ENCODE measurements around the gene PAM.
"Not testable (repeated sequence)": the region's sequence is repeated elsewhere in the genome, so short reads cannot be mapped to it uniquely, and the experiment has no call there.

PAM gene

DNA sequence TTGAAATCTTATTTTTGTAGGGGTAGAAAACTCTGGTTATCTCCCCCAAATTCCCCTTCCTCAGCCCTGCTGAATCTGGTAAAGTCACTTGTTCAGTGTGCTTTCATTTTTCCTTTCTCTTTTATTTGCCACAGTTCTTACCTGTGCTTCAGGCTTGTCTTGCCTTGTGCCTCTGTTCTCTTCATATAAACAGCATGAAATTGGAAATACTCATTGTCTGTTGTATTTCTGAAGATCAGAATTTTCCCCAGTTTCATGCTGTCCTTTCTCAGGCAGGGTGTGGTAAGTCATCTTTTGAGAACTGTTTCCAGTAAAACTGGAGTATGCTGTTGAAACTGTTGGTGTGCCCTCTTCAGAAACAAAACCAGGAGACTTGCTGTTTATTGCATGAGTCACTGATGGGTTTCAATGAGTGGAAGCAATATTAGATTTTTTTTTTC lies 7.0 kb downstream of the PAM start:
- H3K4me3 Mint-ChIP-seq, result peak overlapping the region; percentile 4
- H3K27ac Mint-ChIP-seq, result peak overlapping the region; percentile 75

DNA sequence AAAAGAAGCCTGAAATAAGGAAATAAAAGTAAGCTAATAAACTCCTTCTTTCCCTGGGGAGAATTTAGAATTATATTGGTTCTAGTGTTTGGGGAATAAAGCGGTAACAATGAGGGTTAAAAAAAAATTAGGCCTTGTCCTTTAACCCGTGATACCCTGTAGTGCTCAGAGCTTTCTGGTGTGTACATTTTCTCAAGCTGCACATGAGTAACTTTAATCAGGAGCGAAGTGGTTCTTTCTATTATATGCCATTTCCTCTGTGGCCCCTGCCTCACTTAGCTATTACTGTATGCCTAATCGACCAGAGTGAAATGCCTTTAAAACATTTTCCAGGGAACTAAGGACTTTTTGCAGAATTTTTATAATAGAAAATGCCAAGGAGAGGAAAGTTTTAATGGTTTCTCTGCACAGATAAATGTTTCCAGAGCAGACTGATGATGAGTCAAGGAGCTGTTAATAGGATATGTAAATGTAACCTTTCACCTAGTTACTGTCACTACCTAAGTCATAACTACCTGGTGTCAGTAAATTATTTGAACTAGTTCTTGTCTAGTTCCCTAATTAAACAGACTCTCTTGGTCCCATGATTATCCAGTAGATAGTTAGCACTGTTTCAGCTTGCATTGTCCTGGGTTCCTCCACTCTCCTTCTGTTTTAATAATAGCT lies 7.6 kb downstream of the PAM start:
- peak overlapping the region; percentile 75 for H3K27ac Mint-ChIP-seq
- H3K9me3 Mint-ChIP-seq, result no peaks in the 10 kb centered on the region
- H3K27me3 Mint-ChIP-seq, result no peaks in the 10 kb centered on the region
- CTCF ChIA-PET, result interaction anchor here (0.9 to 1.3 kb wide), 3 partner anchors 9 to 18 kb away, joined by 3 to 4 read pairs (median 4); no protein-coding TSS in a partner anchor
- H3K36me3 Mint-ChIP-seq, result no peaks in the 10 kb centered on the region
- DNase-seq, result no peak
- peaks cover 58% of the 10 kb centered on the region for H3K4me1 Mint-ChIP-seq
- peak overlapping the region; percentile 4 for H3K4me3 Mint-ChIP-seq

More for the DNA sequence above, 7.0 kb downstream of the PAM start:
- H3K36me3 Mint-ChIP-seq, result no peaks in the 10 kb centered on the region
- peaks cover 58% of the 10 kb centered on the region for H3K4me1 Mint-ChIP-seq
- H3K9me3 Mint-ChIP-seq, result no peaks in the 10 kb centered on the region
- CTCF ChIA-PET, result interaction anchor here (1.0 to 1.4 kb wide), 2 partner anchors 18 to 19 kb away, joined by 4 to 5 read pairs; no protein-coding TSS in a partner anchor
- no peaks in the 10 kb centered on the region for H3K27me3 Mint-ChIP-seq
- DNase-seq, result no peak

DNA sequence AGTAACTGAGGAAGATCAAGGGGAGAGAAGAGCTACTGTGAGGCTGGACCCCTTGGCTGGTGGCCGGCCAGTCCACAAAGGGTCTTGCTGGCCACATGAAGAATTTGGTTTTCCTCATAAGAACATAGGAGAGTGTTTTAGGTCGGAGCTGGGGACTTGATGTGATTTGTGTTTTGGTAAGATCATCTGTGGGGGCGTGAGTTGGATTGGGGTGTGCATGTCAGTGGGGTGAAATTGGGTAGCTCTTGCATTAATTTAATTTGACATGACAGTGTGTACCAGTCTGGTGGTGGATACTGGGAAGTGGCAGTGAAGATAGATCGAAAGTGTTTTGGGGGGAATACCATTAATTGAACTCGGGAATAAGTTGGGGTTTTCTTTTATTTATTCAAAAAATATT lies 8.6 kb downstream of the PAM start:
- H3K4me3 Mint-ChIP-seq, result no peak overlapping the region
- no peaks in the 10 kb centered on the region for H3K9me3 Mint-ChIP-seq
- DNase-seq, result no peak
- no peak overlapping the region for H3K27ac Mint-ChIP-seq
- peaks cover 54% of the 10 kb centered on the region for H3K4me1 Mint-ChIP-seq
- CTCF ChIA-PET, result interaction anchor here (0.9 to 2.6 kb wide), 3 partner anchors 8 to 17 kb away, joined by 3 to 8 read pairs (median 4); no protein-coding TSS in a partner anchor
- H3K27me3 Mint-ChIP-seq, result no peaks in the 10 kb centered on the region
- H3K36me3 Mint-ChIP-seq, result no peaks in the 10 kb centered on the region

DNA sequence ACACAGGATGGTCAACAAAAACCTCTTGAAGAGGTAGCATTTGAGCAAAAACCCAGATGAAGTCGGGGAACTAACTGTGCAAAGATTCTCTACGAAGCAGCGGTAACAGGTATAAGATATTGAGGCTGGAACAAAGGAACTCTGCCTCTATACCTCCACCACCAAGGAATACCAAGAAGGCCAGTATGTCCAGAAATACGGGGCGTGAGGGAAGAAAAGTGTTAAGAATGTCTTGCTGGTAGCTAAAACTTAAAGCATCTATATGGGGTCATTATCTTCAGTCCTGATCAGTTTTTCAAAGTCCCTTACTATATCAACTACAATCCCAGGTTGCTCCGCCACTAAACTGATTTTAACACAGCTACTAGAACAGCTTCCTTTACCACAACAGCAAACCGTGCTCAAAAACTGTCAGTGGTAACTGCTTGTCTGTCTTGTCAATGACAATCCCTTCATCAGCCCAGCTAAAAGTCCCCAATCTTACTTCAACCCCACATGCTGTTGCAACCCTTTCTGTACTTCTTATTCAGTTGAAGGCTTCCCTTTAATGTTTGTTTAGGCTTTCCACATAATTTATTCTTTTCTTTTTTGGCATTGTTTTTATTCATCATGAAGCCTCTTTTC lies 9.4 kb downstream of the PAM start:
- CTCF ChIA-PET, result interaction anchor here (0.8 to 2.6 kb wide), 2 partner anchors 8 to 16 kb away, joined by 4 to 8 read pairs; no protein-coding TSS in a partner anchor
- Mint-ChIP-seq H3K4me1 (peaks cover 51% of the 10 kb centered on the region), H3K36me3 (no peaks in the 10 kb centered on the region), H3K9me3 (no peaks in the 10 kb centered on the region), H3K27me3 (no peaks in the 10 kb centered on the region), H3K4me3 (no peak overlapping the region), H3K27ac (no peak overlapping the region)
- DNase-seq, result no peak

DNA sequence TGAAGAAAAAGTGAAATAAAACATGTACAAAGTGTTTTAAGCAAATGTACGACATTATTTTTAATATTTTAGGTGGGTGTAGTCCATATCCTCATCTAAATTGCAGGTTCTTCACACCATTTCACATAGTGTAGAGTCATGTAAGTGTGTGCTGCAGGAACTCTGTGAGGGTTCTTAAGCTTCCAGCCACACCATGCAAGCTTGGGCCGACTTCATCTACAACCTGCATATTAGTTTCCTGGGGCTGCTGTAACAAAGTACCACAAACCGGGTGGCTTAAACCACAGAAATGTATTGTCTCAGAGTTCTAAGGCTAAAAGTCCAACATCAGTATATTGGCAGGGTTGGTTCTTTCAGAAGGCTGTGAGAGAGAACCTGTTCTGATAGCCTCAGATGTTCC lies 10.2 kb downstream of the PAM start:
- no peaks in the 10 kb centered on the region for H3K9me3 Mint-ChIP-seq
- no peaks in the 10 kb centered on the region for H3K27me3 Mint-ChIP-seq
- H3K27ac Mint-ChIP-seq, result no peak overlapping the region
- peaks cover 48% of the 10 kb centered on the region for H3K4me1 Mint-ChIP-seq
- CTCF ChIA-PET, result interaction anchor here (2.6 kb wide), 1 partner anchor 15 kb away, joined by 8 read pairs; no protein-coding TSS in a partner anchor
- H3K36me3 Mint-ChIP-seq, result no peaks in the 10 kb centered on the region
- no peak overlapping the region for H3K4me3 Mint-ChIP-seq
- no peak for DNase-seq

DNA sequence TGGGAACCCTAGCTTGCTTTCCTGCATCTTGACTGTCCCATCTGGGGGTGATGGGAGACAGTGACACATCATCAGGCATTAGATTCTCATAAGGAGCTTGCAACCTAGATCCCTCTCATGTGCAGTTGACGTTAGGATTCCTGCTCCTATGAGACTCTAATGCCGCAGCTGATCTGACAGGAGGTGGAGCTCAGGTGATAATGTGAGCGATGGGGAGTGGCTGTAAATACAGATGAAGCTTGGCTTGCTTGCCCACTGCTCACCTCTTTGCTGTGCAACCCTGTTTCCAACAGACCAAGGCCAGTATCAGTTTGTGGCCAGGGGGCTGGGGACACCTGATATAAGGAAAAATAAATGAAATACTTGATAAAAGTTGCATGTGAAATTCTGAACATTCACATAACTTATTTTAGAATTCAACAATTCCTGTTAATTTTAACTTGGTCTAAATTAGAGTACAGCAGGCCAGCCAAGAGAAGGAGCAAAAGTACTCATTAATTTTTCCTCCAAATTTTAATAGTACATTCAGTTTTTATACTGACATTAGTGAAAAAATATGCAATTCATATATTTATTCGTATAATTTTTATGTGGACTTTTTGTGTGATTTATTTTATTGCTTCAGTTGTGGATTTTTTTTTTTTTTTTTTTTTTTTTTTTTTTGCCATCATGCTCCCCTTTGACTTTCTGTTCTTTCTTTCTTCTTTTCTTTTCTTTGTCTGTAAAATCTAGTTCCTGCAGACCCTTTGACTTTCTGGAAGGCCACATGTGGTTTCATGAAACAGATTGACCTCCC lies 11.4 kb downstream of the PAM start:
- H3K36me3 Mint-ChIP-seq, result no peaks in the 10 kb centered on the region
- peak overlapping the region; percentile 11 for H3K27ac Mint-ChIP-seq
- peaks cover 45% of the 10 kb centered on the region for H3K4me1 Mint-ChIP-seq
- no peak for DNase-seq
- no peaks in the 10 kb centered on the region for H3K27me3 Mint-ChIP-seq
- CTCF ChIA-PET, result interaction anchor here (2.6 kb wide), 1 partner anchor 14 kb away, joined by 8 read pairs; no protein-coding TSS in a partner anchor
- H3K9me3 Mint-ChIP-seq, result no peaks in the 10 kb centered on the region
- no peak overlapping the region for H3K4me3 Mint-ChIP-seq

DNA sequence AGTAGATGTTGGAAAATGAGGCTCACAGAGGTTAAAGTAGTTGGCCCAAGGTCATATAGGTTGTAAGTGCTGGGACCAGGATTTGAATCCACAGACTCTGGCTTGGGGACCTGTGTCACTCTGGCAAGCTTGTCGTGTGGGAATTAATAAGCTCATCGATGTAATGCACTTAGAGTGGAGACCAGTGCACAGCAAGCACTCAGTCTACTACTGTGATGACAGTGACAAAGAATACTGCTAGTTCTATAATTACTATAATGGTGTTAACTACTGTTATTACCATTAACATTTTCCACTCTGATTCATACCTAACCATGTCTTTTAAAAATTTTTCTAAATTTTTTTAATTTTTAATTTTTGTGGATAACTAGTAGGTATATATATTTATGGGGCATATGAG lies 12.8 kb downstream of the PAM start:
- CTCF ChIA-PET, result interaction anchor here (0.9 to 1.9 kb wide), 3 partner anchors 11 to 234 kb away, joined by 3 to 5 read pairs (median 4); no protein-coding TSS in a partner anchor
- no peak for DNase-seq
- H3K4me1 Mint-ChIP-seq, result peaks cover 42% of the 10 kb centered on the region
- H3K9me3 Mint-ChIP-seq, result no peaks in the 10 kb centered on the region
- H3K36me3 Mint-ChIP-seq, result no peaks in the 10 kb centered on the region
- H3K27me3 Mint-ChIP-seq, result no peaks in the 10 kb centered on the region
- H3K4me3 Mint-ChIP-seq, result no peak overlapping the region
- no peak overlapping the region for H3K27ac Mint-ChIP-seq

DNA sequence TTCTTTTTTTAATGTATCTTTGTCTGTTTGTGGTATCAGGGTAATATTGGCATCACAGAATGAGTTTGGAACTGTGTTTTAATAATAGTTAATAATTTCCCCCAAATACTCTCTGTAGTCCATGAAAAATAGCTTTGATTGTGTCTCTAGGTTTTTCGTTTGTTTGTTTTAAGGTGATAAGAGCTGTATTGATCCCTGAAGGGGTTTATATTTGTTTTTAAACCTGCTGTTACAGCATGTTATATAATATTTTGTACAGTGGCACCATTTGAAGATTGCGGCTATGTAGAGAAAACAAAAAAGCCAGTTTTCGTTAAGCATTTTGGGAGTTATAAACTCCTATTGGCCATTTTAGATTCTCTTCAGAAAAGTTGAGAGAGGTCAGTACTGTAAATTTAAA lies 15.7 kb downstream of the PAM start:
- CTCF ChIA-PET, result interaction anchor here (1.5 kb wide), 1 partner anchor 10 kb away, joined by 3 read pairs; no protein-coding TSS in a partner anchor
- Mint-ChIP-seq H3K4me1 (peaks cover 15% of the 10 kb centered on the region), H3K4me3 (no peak overlapping the region), H3K36me3 (peaks cover 2% of the 10 kb centered on the region), H3K27ac (no peak overlapping the region), H3K9me3 (no peaks in the 10 kb centered on the region), H3K27me3 (no peaks in the 10 kb centered on the region)
- no peak for DNase-seq

DNA sequence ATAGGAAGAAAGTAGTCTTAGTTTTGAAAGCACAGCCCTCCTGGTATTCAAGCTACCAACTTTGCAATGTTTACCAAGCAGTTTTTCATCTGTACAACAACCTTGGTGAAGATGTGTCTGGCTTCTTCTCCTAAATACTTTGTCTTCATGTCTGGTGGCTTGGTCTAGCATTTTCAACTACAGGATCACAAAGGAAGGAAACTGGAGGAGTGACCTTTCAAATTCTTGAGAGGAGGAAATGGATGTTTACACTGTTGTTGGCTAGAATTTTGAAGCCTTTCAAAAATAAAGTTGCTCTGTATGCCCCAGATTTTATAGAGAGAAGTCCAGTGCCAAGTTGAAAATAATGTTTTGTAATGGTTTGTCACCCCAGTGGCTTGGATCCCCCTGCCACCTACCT lies 16.3 kb downstream of the PAM start:
- no peak overlapping the region for H3K4me3 Mint-ChIP-seq
- DNase-seq, result no peak
- peaks cover 17% of the 10 kb centered on the region for H3K4me1 Mint-ChIP-seq
- H3K36me3 Mint-ChIP-seq, result peaks cover 2% of the 10 kb centered on the region
- no peak overlapping the region for H3K27ac Mint-ChIP-seq
- no peaks in the 10 kb centered on the region for H3K27me3 Mint-ChIP-seq
- CTCF ChIA-PET, result interaction anchor here (1.1 to 1.5 kb wide), 2 partner anchors 8 to 9 kb away, joined by 3 to 4 read pairs; no protein-coding TSS in a partner anchor
- H3K9me3 Mint-ChIP-seq, result peaks cover 3% of the 10 kb centered on the region

DNA sequence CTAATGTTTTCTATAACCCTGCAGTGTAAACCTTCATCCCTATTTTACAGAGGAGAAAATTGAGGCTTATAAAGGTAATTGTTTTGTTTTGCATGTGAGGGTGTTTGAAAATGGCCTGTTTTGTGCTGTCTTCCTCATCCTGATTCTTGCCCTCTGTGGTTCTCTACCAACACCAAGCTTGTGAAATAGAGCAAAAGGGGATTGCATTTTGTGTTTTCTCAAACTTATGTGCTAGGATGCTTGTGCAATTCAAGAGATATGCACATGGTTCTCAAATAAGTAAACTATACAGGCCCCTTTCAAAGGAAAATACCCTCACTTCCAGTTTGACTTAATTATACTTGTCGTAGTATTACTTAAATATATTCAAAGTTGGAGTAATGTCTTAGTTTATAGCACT lies 17.2 kb downstream of the PAM start:
- Mint-ChIP-seq H3K27ac (no peak overlapping the region), H3K9me3 (peaks cover 3% of the 10 kb centered on the region), H3K4me3 (no peak overlapping the region), H3K36me3 (peaks cover 2% of the 10 kb centered on the region), H3K27me3 (no peaks in the 10 kb centered on the region), H3K4me1 (peaks cover 17% of the 10 kb centered on the region)
- no peak for DNase-seq
- CTCF ChIA-PET, result interaction anchor here (1.1 to 1.5 kb wide), 2 partner anchors 8 to 9 kb away, joined by 3 to 4 read pairs; no protein-coding TSS in a partner anchor

DNA sequence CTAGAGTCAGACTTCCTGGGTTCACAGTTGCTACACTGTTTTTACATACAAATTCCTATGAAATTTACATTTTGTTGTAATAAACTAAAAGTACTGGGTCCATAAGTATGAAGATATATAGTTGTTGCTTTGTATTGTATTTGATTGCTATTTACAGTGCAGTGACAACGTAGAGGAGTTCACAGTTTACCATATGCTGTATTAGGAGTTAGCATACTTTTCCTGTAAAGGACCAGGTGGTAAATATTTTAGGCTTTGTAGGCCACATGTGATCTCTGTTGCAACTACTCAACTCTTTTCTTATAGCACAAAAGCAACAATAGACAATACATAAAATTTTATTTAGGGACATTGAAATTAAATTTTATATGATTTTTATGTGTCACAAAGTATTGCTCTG lies 18.0 kb downstream of the PAM start:
- H3K27me3 Mint-ChIP-seq, result no peaks in the 10 kb centered on the region
- CTCF ChIA-PET, result no interaction called here
- H3K9me3 Mint-ChIP-seq, result peaks cover 3% of the 10 kb centered on the region
- no peak overlapping the region for H3K27ac Mint-ChIP-seq
- DNase-seq, result no peak
- no peak overlapping the region for H3K4me3 Mint-ChIP-seq
- H3K36me3 Mint-ChIP-seq, result peaks cover 2% of the 10 kb centered on the region
- peaks cover 19% of the 10 kb centered on the region for H3K4me1 Mint-ChIP-seq

DNA sequence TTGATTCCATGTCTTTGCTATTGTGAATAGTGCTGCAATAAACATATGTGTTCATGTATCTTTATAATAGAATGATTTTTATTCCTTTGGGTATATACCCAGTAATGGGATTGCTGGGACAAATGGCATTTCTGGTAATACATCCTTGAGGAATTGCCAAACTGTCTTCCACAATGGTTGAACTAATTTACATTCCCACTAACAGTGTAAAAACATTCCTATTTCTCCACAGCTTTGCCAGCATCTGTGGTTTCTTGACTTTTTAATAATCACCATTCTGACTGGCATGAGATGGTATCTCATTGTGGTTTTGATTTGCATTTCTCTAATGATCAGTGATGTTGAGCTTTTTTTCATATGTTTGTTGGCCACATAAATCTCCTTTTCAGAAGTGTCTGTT lies 20.7 kb downstream of the PAM start:
- H3K27ac Mint-ChIP-seq, DNase-seq, H3K9me3 Mint-ChIP-seq, H3K4me3 Mint-ChIP-seq, H3K36me3 Mint-ChIP-seq, H3K27me3 Mint-ChIP-seq: not testable (repeated sequence)
- peaks cover 29% of the 10 kb centered on the region for H3K4me1 Mint-ChIP-seq
- CTCF ChIA-PET, result interaction anchor here (0.7 to 1.5 kb wide), 3 partner anchors 19 to 448 kb away, joined by 3 to 5 read pairs (median 3); partner anchors contain the start of gene PAM

DNA sequence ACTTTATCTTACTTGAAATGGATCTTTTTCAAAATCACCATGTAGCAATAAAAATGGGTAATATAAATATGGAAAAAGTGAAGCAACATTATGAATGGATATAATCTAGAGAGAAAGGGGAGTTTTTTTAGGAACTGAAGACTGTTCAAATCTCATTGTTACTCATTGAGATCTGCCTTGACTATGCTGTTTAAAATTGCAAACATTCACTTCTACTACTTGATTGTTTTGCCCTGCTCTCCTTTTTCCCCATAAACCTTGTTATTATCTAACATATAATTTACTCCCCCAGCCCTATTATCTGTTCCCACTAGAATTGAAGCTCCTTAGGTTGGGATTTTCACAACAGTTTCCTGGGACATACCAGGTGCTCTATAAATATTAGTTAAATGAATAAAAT lies 22.0 kb downstream of the PAM start:
- Mint-ChIP-seq H3K4me1 (peaks cover 18% of the 10 kb centered on the region), H3K4me3 (no peak overlapping the region), H3K36me3 (peaks cover 2% of the 10 kb centered on the region), H3K27me3 (no peaks in the 10 kb centered on the region), H3K27ac (no peak overlapping the region), H3K9me3 (peaks cover 3% of the 10 kb centered on the region)
- no peak for DNase-seq
- CTCF ChIA-PET, result interaction anchor here (1.1 kb wide), 1 partner anchor 21 kb away, joined by 3 read pairs; no protein-coding TSS in a partner anchor

DNA sequence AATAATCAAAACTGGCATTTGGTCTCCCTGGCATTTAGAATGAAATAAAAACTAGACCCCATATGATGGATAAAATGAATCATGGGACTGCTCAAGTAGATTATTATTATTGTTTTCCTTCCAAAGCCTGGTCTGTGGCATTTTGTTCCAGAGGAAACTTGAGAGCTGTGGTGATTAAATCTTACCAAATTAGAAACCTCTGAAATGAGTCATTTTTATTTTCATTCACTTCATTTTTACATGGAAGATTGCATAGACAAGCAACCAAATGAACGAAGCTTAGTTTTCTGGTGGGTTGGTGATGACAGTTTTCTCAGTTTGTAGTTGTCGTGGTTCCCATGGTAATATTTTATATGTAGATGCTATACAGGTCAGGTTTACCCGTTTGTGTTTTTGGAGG lies 23.4 kb downstream of the PAM start:
- no peak overlapping the region for H3K4me3 Mint-ChIP-seq
- CTCF ChIA-PET, result interaction anchor here (0.7 to 1.5 kb wide), 2 partner anchors 262 to 361 kb away, joined by 3 read pairs; no protein-coding TSS in a partner anchor
- peaks cover 3% of the 10 kb centered on the region for H3K9me3 Mint-ChIP-seq
- no peaks in the 10 kb centered on the region for H3K27me3 Mint-ChIP-seq
- no peak for DNase-seq
- no peak overlapping the region for H3K27ac Mint-ChIP-seq
- peaks cover 2% of the 10 kb centered on the region for H3K36me3 Mint-ChIP-seq
- peaks cover 15% of the 10 kb centered on the region for H3K4me1 Mint-ChIP-seq

Data from activated naive CD4-positive, alpha-beta T cell treated with anti-CD3 and anti-CD28 coated beads, Interleukin-2, amount 10 ng/mL, durations not matched to agents 7 days and 5 days (primary cell).